Measurements from ENCODE around the gene ZFP30. TPM values are rescaled to one million over a fixed set of nuclear protein-coding genes. Genes with fewer than 3 reads are reported as not detected.

The ZFP30 gene
- total and polyA plus RNA-seq, 2 of the 13 experiments (the other 11 are each of a cell fraction or from before 2014, with no cell fraction given): 3.4 to 19.2 TPM

DNA sequence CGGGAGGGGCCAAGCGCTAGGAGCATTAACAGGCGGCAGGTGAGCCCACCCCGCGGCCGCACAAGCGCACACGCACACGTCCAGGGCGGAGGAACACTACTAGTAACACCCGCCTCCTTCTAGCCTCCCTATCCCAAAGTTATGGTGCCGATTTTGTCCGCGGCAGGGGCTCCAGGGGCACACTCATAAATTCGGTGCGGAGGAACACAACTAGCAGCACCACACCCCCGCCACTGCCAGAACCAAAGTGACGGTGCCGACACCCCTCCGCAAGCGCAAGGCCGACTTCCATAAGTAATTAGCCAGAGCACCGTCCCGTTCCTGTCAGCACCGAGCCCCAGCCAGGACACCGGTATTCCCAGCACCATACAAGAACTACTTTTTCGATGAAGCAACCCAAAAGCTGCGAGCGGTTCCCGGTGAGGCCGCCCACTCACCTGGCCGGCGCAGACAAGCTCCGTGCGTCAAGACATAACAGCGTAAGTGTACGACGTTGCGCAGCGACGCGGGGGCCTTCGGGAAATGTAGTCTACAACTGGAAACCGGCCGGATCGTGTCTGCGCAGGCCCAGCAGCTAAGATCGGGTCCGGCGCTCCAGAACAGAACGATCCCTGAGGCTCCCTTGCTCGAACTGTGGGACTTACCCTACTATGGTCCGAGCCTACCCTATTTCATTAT, 60.8 kb downstream of the ZFP30 start, which contains the start of the genes ZNF540 and ZNF571 (continued):
- TF ChIP-seq ZNF777 (CRISPR knock-in tag; IDR thresholded peaks at IDR 0.05) (0 out of 2 replicates have a peak, but pooled peaks have one; percentile 40), AGO2 (optimal IDR thresholded peaks at IDR 0.05; ENCODE audit: low read depth, low read length) (no peak), ZSCAN31 (CRISPR knock-in tag; IDR thresholded peaks at IDR 0.05; ENCODE audit: low read depth) (no peak; the same call in 1 of the 2 replicates), BRCA1 (CRISPR knock-in tag; IDR thresholded peaks at IDR 0.05) (no peak), SALL2 (CRISPR knock-in tag; IDR thresholded peaks at IDR 0.05) (peak; percentile 62; the same call in 1 of the 2 replicates), ZNF350 (CRISPR knock-in tag; IDR thresholded peaks at IDR 0.05; ENCODE audit: borderline replicate concordance, low read depth) (peak; percentile 75; the same call in 1 of the 2 replicates), CEBPB (IDR thresholded peaks at IDR 0.05; ENCODE audit: borderline replicate concordance, low read depth, low read length) (peak; percentile 80; the same call in 1 of the 2 replicates), AHR (CRISPR knock-in tag; IDR thresholded peaks at IDR 0.05) (no peak; the same call in 1 of the 2 replicates), TEF (CRISPR knock-in tag; IDR thresholded peaks at IDR 0.05) (peak; percentile 29; the same call in 1 of the 2 replicates), ZNF251 (CRISPR knock-in tag; IDR thresholded peaks at IDR 0.05) (no peak), ZNF143 (CRISPR knock-in tag; IDR thresholded peaks at IDR 0.05) (peak; percentile 98), ARNTL (CRISPR knock-in tag; IDR thresholded peaks at IDR 0.05) (no peak), CENPX (CRISPR knock-in tag; IDR thresholded peaks at IDR 0.05) (no peak), ZNF564 (CRISPR knock-in tag; IDR thresholded peaks at IDR 0.05) (no peak), JARID2 (CRISPR knock-in tag; IDR thresholded peaks at IDR 0.05; ENCODE audit: insufficient replicate concordance) (peak; percentile 64), ZNF615 (CRISPR knock-in tag; IDR thresholded peaks at IDR 0.05; ENCODE audit: borderline replicate concordance) (no peak), SMARCC2 (IDR thresholded peaks at IDR 0.05) (no peak), MEIS1 (CRISPR knock-in tag; IDR thresholded peaks at IDR 0.05; ENCODE audit: borderline replicate concordance) (no peak), NKX3-1 (CRISPR knock-in tag; IDR thresholded peaks at IDR 0.05) (peak; percentile 76; the same call in 1 of the 2 replicates), ZNF276 (CRISPR knock-in tag; IDR thresholded peaks at IDR 0.05; ENCODE audit: low read depth) (no peak), ZNF432 (CRISPR knock-in tag; IDR thresholded peaks at IDR 0.05; ENCODE audit: borderline replicate concordance) (no peak), ZNF629 (CRISPR knock-in tag; conservative IDR thresholded peaks at IDR 0.05) (no peak), SP2 (CRISPR knock-in tag; IDR thresholded peaks at IDR 0.05) (no peak; the same call in 1 of the 2 replicates)
- TF ChIP-seq, protein P1, sequence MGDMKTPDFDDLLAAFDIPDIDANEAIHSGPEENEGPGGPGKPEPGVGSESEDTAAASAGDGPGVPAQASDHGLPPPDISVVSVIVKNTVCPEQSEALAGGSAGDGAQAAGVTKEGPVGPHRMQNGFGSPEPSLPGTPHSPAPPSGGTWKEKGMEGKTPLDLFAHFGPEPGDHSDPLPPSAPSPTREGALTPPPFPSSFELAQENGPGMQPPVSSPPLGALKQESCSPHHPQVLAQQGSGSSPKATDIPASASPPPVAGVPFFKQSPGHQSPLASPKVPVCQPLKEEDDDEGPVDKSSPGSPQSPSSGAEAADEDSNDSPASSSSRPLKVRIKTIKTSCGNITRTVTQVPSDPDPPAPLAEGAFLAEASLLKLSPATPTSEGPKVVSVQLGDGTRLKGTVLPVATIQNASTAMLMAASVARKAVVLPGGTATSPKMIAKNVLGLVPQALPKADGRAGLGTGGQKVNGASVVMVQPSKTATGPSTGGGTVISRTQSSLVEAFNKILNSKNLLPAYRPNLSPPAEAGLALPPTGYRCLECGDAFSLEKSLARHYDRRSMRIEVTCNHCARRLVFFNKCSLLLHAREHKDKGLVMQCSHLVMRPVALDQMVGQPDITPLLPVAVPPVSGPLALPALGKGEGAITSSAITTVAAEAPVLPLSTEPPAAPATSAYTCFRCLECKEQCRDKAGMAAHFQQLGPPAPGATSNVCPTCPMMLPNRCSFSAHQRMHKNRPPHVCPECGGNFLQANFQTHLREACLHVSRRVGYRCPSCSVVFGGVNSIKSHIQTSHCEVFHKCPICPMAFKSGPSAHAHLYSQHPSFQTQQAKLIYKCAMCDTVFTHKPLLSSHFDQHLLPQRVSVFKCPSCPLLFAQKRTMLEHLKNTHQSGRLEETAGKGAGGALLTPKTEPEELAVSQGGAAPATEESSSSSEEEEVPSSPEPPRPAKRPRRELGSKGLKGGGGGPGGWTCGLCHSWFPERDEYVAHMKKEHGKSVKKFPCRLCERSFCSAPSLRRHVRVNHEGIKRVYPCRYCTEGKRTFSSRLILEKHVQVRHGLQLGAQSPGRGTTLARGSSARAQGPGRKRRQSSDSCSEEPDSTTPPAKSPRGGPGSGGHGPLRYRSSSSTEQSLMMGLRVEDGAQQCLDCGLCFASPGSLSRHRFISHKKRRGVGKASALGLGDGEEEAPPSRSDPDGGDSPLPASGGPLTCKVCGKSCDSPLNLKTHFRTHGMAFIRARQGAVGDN (CRISPR knock-in tag; IDR thresholded peaks at IDR 0.05): peak; percentile 83; the same call in 1 of the 2 replicates
